ENCODE results near the gene MACC1. TPM values are rescaled to one million over a fixed set of nuclear protein-coding genes. Genes with fewer than 3 reads are reported as not detected.

The MACC1 gene
- total and polyA plus RNA-seq, 10 of the 15 experiments (the other 5 are each of a cell fraction or from before 2014, with no cell fraction given) = 6.0 to 61.1 (median 12.7) TPM

- TF ChIP-seq, protein P1, sequence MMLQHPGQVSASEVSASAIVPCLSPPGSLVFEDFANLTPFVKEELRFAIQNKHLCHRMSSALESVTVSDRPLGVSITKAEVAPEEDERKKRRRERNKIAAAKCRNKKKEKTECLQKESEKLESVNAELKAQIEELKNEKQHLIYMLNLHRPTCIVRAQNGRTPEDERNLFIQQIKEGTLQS (IDR thresholded peaks at IDR 0.05; ENCODE audit: borderline replicate concordance, extremely low read depth, low read depth, low read length) = no peak
- TF ChIP-seq, protein P2, sequence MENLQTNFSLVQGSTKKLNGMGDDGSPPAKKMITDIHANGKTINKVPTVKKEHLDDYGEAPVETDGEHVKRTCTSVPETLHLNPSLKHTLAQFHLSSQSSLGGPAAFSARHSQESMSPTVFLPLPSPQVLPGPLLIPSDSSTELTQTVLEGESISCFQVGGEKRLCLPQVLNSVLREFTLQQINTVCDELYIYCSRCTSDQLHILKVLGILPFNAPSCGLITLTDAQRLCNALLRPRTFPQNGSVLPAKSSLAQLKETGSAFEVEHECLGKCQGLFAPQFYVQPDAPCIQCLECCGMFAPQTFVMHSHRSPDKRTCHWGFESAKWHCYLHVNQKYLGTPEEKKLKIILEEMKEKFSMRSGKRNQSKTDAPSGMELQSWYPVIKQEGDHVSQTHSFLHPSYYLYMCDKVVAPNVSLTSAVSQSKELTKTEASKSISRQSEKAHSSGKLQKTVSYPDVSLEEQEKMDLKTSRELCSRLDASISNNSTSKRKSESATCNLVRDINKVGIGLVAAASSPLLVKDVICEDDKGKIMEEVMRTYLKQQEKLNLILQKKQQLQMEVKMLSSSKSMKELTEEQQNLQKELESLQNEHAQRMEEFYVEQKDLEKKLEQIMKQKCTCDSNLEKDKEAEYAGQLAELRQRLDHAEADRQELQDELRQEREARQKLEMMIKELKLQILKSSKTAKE (IDR thresholded peaks at IDR 0.05; ENCODE audit: low read depth, poor library complexity, severe bottlenecking) = peak; percentile 37
- TF ChIP-seq EZH2 (IDR thresholded peaks at IDR 0.05; ENCODE audit: borderline replicate concordance, control insufficient read depth, low read depth, low read length) = no peak
- TF ChIP-seq EED (IDR thresholded peaks at IDR 0.05; ENCODE audit: low read depth) = 0 out of 2 replicates have a peak, but pooled peaks have one; percentile 22
- no peak for TF ChIP-seq ZBTB4 (CRISPR knock-in tag; IDR thresholded peaks at IDR 0.05)
- no peak for TF ChIP-seq SIX5 (IDR thresholded peaks at IDR 0.05; ENCODE audit: low read depth, low read length, severe bottlenecking)
- no peak for TF ChIP-seq CHD2 (IDR thresholded peaks at IDR 0.05; ENCODE audit: borderline replicate concordance, low read depth, low read length)
- TF ChIP-seq ZSCAN29 (IDR thresholded peaks at IDR 0.05) = no peak
- no peak for TF ChIP-seq NFYA (IDR thresholded peaks at IDR 0.05; ENCODE audit: borderline replicate concordance, low read depth, low read length)
- TF ChIP-seq PAX8 (IDR thresholded peaks at IDR 0.05) = no peak
- TF ChIP-seq YBX1 (IDR thresholded peaks at IDR 0.05) = no peak
- TF ChIP-seq E2F4 (IDR thresholded peaks at IDR 0.05; ENCODE audit: low read depth, low read length) = no peak
- no peak for TF ChIP-seq FOXK2 (IDR thresholded peaks at IDR 0.05)
- TF ChIP-seq EP300 (IDR thresholded peaks at IDR 0.05; ENCODE audit: borderline replicate concordance in 1 of 2, control insufficient read depth in 1 of 2, low read depth in 2 of 2, low read length in 2 of 2) = peak; percentile 64 to 72; a peak in 3 of 4 replicates
- no peak for TF ChIP-seq HDGF (IDR thresholded peaks at IDR 0.05)
- peak; percentile 19; the same call in 1 of the 2 replicates for TF ChIP-seq CBX5 (IDR thresholded peaks at IDR 0.05; ENCODE audit: low read depth)
- peak; percentile 31; the same call in 1 of the 2 replicates for TF ChIP-seq GABPA (IDR thresholded peaks at IDR 0.05; ENCODE audit: low read depth)
- TF ChIP-seq REST (IDR thresholded peaks at IDR 0.05; ENCODE audit: low read depth, low read length) = no peak
- TF ChIP-seq ZZZ3 (IDR thresholded peaks at IDR 0.05; ENCODE audit: control insufficient read depth, insufficient read length, low read depth) = no peak
- no peak for TF ChIP-seq KLF5 (IDR thresholded peaks at IDR 0.05; ENCODE audit: partially characterized antibody)
Observed at GRCh38 chr7:20200361-20200760, 16.8 kb downstream of the MACC1 start (continued).

All from GM12878 (cell line).